CD4-positive, alpha-beta T cell treated with Interleukin-4 for 4 hours (primary cell): ENCODE data around the gene TOPAZ1.
"Not testable (repeated sequence)": the region's sequence is repeated elsewhere in the genome, so short reads cannot be mapped to it uniquely, and the experiment has no call there.

ENCODE experiments used
- DNase-seq: peaks from one replicate; pipeline ENCODE4 v3.0.0-alpha.2; 2020

Gene TOPAZ1

GRCh38 chr3:44337248-44337785 lies 95.6 kb downstream of the TOPAZ1 start:
- DNase-seq = no peak

DNA sequence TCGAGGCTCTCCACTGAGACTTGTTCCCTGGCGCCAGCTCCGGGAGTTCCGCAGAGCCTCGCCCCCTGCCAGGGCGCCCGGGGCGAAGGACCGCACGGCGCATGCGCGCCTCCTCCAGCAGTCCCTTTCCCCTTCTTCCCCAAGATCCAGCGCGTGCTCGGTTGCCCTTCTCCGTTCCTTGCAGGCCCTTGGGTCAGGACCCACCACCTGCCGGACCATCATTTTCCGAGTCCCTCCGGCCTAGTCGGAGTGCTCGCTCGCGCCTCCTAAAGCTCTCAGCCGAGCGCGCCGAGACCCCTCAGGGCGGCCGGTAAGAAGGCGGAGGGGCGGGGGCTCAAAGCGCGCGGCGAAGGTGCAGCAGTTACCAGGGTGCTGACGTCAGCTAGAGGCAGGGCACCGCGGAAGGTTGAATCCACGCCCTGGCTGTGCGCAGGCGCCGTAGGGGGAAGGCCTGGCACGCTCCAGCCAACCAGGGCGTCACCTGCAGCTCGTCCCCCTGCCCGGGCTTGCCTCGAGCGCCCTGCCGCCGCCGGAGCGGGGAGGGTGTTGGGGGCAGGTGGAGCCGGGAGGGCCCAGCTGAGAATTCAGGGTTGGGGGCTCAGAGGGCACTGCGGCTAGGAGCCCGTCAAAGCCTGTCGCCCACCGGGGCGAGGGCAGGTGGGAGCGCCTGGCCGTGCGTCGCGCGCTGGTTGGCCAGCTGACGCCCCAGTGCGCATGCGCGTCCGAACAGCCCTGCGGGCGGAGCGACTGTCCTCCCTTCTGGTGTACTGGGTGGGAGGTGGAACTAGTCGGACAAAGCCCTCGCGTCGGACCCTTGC lies 96.5 kb downstream of the TOPAZ1 start, which contains the start of gene TCAIM:
Gene TCAIM (plus strand): TSS at position 757 of the 818 bp plus-strand sequence. CDS start 16,017 bp downstream, outside the sequence.
- peak; percentile 99 for DNase-seq

- DNase-seq = no peak
These were observed 97.1 kb downstream of the TOPAZ1 start for GRCh38 chr3:44338828-44339127.

DNA sequence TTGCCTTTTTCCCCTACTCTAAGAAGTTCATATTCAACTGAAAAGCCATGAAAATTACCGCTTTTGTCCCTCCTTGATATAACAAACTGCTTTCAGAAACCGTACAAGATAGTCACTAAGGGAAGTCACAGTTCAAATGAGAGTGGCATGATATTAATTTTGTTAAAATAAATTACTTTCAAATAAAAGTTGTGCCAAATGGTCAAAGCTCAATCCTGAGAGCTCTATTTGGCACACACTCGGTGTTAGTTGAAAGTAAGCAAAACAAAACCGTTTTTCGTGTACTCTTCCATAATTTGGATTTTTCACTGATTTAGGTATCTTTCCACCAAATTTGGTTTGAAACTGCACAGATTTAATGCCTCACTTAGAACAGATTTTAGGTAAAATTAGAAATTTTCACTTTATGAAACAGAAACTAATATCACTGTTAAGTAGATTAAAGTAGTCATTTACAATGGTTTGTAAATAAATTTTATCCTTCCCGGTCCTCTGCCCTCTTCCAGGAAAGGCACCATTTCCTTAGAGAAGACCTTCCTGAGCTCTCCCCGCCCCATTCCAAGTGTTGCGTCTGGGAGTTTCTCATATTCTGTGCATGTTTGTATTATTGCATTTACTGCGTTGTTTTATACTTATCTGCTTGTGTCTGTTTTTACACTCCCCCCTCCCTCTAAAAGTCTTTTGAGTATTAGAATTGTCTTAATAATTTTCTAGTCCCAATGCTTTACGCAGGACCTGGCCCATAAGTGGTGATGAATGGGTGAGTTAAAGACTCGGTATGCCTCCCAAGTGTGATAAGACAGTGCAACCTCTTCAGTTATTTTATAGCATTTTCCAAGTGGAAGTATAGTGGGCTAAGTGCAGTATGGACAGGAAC lies 97.7 kb downstream of the TOPAZ1 start:
- DNase-seq = no peak

DNA sequence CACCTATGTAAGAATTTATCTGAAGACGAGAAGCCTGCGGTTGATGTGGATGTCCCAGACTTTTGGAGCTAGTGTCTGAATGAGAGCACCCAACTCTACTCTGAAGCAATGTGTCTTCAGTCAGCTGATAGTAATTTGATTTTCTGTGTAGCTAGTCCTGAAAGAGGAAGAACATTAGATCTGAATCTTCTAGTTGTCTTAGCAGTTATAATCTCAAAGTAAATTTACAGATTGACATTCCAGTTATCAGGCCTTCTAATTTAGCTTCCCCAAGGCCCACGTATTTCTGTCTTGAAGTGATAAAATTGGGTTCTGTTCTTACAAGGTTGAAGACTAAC lies 98.3 kb downstream of the TOPAZ1 start:
- no peak for DNase-seq

DNA sequence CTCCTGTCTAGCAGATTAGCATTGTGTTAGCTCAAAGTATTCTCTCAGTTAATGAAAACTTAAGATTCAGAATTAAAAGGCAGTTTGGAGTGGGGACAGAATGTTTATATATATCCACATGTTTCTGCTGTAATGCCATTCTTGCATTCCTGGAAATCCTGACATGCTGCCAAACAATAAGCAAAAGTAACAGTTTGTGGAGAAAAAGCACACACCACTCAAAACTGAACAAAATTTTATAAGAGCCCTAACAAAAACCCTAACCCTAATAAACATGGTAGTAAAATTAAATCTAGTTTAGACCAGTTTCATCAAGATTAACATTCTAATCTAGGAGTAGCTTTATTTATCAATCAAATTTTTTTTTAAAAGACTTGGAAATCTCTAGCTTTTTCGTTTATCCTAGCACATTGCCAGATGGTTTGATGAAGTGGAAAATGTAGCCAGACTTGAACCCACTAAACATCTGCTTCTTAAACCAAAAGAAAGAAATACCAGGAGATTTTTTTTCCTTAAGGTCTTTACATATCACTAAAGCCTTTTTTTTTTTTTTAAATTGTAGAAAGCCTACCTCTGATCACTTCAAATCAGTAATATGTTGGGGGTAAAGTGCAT lies 100.6 kb downstream of the TOPAZ1 start:
- DNase-seq = no peak

- no peak for DNase-seq
These were observed 101.7 kb downstream of the TOPAZ1 start for GRCh38 chr3:44343421-44343820.

DNA sequence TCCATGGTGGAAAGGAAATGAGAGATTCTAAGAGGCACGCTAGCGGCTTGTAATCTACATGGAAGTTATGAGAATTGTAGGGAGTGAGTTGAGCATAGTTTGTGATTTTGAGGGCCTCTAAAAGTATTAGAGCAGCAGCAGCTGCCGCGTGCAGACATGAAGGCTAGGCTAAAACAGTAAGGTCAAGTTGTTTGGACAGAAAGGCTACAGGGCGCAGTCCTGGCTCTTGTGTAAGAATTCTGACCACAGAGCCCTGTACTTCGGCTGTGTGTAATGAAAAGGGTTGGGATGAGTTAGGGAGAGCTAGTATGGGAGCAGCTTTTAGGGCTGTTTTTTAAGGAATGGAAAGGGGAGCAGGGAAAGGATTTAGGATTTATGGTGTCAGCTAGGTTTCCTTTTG lies 104.9 kb downstream of the TOPAZ1 start:
- not testable (repeated sequence) for DNase-seq

DNA sequence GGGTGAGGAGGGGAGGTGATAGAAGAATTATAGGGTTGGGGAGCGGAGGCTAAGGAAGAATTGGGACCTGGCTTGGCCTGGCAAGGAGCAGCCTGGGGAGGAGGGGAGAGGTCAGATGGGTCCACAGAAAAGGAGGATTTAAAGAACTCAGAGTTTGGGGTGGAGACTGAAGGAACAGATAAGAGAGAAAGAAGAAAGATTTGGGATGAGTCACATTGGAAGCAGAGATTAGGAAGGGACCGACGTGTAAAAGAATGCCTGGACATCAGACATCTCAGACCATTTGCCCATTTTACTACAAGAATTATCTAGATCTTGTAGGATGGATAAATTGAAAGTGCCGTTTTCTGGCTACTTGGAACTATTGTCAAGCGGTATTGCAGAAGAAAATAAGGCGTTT lies 107.3 kb downstream of the TOPAZ1 start:
- no peak for DNase-seq

DNA sequence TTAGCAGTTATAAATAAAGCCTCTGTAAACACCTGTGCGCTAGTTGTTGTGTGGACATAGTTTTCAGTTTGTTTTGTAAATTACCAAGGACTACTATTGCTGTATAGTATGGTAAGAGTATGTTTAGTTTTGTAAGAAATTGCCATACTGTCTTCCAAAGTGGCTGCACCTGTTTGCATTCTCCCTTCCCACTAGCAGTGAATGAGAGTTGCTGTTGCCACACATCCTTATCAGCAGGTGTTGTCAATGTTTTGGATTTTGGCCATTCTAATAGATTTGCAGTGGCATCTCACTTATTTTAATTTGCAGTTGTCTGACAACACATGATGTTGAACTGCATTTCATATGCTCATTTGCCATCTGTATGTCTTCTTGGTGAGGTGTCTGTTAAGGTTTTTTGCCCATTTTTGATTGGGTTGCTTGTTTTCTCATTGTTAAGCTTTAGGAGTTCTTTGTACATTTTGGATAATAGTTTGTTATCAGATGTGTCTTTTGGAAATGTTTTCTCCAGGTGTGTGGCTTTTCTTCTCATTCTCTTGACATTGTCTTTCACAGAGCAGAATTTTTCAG lies 111.8 kb downstream of the TOPAZ1 start:
- no peak for DNase-seq

DNA sequence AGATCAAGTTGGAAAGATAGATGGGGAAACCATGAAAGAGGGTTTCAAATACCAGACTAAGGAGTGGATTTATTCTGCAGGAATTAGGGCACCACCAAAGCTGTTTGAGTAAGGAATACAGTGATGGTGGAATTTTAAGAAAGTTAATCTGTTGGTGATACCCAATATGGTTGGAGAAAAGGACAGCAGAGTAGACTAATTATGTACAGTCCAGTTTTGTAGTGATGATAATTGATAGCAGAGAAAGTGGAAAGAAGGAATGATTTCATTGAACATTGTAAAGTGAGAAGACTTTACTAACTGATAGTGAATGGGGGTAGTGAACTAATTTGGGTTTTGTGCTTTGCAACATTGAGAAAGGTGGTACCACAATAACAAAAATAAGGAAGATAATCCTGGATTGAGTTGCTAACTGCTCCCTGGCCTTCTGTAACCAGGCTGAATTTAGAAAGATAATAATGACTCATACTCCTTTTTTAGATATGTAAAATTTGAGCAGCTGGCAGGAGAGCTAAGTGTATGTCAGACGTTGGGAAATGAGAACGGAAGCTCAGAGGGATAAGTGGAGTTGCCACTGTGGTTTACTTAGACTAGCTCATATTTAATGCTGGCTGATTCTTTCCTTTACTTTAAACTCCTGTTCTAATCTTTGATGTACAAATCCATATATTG lies 113.8 kb downstream of the TOPAZ1 start:
- no peak for DNase-seq

- DNase-seq = no peak
These were observed 117.6 kb downstream of the TOPAZ1 start for GRCh38 chr3:44359146-44359751.

DNA sequence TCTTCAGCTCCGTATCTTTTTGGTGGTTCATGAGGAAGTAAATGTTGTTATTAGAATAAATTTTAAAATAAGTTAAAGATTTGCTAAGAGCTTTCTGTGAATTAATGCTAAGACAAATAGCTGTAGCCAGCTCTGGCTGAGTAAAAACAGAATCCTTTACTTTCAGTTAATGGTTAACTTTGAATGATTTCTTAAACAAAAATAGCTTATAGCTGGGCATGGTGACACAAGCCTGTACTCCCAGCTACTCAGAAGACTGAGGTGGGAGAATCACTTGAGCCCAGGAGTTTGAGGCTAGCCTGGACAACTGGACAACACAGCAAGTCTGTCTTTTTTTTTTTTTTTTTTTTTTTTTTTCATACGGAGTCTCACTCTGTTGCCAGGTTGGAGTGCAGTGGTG lies 121.9 kb downstream of the TOPAZ1 start:
- DNase-seq = no peak

DNA sequence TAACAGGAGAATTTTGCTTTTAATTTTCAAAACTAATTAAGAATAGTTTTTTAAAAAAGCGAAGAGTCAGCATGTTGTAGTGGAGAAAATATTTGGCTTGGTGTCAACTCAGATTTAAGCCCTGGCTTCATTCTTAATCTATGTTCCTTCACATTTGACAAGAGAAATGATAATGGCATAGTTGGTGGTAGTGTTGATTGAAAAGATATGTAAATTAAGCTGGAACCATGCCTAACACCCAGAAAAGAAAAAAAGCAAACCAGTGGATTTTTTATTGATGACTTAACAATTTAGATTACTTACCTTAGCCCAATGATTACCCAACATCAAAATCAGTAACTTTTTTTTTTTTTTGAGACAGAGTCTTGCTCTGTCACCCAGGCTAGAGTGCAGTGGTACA lies 124.3 kb downstream of the TOPAZ1 start:
- DNase-seq = no peak

DNA sequence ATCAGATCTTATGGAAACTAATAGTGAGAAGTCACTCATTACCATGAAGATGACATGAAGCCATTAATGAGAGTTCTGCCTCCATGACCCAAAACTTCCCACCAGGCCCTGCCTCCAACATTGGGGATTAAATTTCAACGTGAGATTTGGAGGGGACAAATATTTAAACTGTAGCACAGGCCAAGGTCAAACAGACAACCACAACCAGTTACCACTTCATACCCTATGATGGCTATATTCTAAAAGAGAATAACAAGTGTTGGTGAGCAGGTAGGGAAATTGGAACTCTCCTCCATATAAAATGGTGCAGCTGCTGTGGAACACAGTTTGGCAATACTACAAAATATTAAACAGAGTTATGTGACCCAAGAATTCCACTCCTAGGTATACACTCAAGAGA lies 133.8 kb downstream of the TOPAZ1 start:
- DNase-seq = no peak
